ENCODE data around the gene NCOA6.
"Not testable (repeated sequence)": the region's sequence is repeated elsewhere in the genome, so short reads cannot be mapped to it uniquely, and the experiment has no call there.

NCOA6 gene

GRCh38 chr20:34717230-34718095 lies 108.0 kb downstream of the NCOA6 start:
- DNase-seq: no peak

GRCh38 chr20:34716921-34717229 lies 108.6 kb downstream of the NCOA6 start:
- DNase-seq: no peak

GRCh38 chr20:34715384-34715783 lies 110.1 kb downstream of the NCOA6 start:
- peak in 1 of 3 donors; percentile 4 for DNase-seq

GRCh38 chr20:34713944-34714515 lies 111.4 kb downstream of the NCOA6 start:
- DNase-seq: not testable (repeated sequence)

- peak; percentile 72 to 89 (median 78) for DNase-seq
Observed at GRCh38 chr20:34713194-34713943, 112.1 kb downstream of the NCOA6 start.

GRCh38 chr20:34712525-34713192 lies 112.8 kb downstream of the NCOA6 start:
- no peak for DNase-seq

- DNase-seq: no peak
Observed at GRCh38 chr20:34711813-34712430, 113.5 kb downstream of the NCOA6 start.

- DNase-seq: peak in 1 of 3 donors; percentile 33
Observed at GRCh38 chr20:34710861-34711574, 114.4 kb downstream of the NCOA6 start.

GRCh38 chr20:34710568-34710839 lies 114.9 kb downstream of the NCOA6 start:
- no peak for DNase-seq

GRCh38 chr20:34709831-34710567 lies 115.5 kb downstream of the NCOA6 start:
- DNase-seq: peak in 2 of 3 donors; percentile 41 to 59

GRCh38 chr20:34709044-34709830 lies 116.2 kb downstream of the NCOA6 start:
- peak; percentile 76 to 86 (median 80) for DNase-seq

GRCh38 chr20:34708621-34709043 lies 116.8 kb downstream of the NCOA6 start:
- DNase-seq: peak in 2 of 3 donors; percentile 44 to 57

- no peak for DNase-seq
Observed at GRCh38 chr20:34706912-34707784, 118.3 kb downstream of the NCOA6 start.

- DNase-seq: no peak
Observed at GRCh38 chr20:34706302-34706875, 119.1 kb downstream of the NCOA6 start.

- peak; percentile 55 to 73 (median 63) for DNase-seq
Observed at GRCh38 chr20:34705397-34706301, 119.8 kb downstream of the NCOA6 start.

- DNase-seq: no peak
Observed at GRCh38 chr20:34705008-34705396, 120.4 kb downstream of the NCOA6 start.

- DNase-seq: peak; percentile 97
Observed at GRCh38 chr20:34704177-34705007, 121.1 kb downstream of the NCOA6 start, which contains the start of gene TP53INP2. Gene TP53INP2, plus strand, starts transcription at chr20:34704344. Its CDS starts 4,396 bp downstream, at chr20:34708740.
